ENCODE data around the gene CTLA4. TPM values are rescaled to one million over a fixed set of nuclear protein-coding genes. Genes with fewer than 3 reads are reported as not detected.

Gene CTLA4
- total and polyA plus RNA-seq, 8 donors = 1.1 to 2.0 TPM; not detected in 6

DNA sequence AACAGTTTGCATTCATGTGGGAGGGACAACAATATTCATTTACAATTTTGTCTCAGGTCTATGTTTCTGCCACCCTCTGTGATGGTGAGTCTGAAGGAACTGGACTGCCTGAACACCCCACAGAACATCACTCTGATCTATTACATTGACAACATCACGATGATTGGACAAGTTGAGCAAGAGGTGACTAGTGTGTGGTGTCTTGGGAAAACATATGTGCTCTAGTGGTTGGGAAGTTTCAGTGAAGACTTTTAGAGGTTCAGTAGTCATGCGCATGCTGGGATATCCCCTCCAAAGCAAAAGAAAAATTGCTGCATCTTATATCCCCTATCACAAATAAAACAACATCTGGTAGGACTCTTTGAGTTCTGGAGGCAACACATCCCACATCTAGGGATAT lies 18.6 kb upstream of the CTLA4 start:
- DNase-seq = no peak
- 50 to 80% (median 76%) methylated on average over 2 of the region's 2 CpGs for WGBS, 5 donors
- H3K4me1 ChIP-seq = no peaks in the 10 kb centered on the region
- H3K9me3 ChIP-seq = no peaks in the 10 kb centered on the region
- no peaks in the 10 kb centered on the region for H3K36me3 ChIP-seq
- no peaks in the 10 kb centered on the region for H3K27me3 ChIP-seq
- intact Hi-C loops (cut with DNase I; ENCODE audit: low total_unique reads) = no loop called here
- no peak overlapping the region for H3K27ac ChIP-seq
- TF ChIP-seq POLR2AphosphoS5 (IDR thresholded peaks at IDR 0.05) (no peak), POLR2A (IDR thresholded peaks at IDR 0.05) (no peak), EP300 (IDR thresholded peaks at IDR 0.05) (no peak)
- TF ChIP-seq, protein P1, sequence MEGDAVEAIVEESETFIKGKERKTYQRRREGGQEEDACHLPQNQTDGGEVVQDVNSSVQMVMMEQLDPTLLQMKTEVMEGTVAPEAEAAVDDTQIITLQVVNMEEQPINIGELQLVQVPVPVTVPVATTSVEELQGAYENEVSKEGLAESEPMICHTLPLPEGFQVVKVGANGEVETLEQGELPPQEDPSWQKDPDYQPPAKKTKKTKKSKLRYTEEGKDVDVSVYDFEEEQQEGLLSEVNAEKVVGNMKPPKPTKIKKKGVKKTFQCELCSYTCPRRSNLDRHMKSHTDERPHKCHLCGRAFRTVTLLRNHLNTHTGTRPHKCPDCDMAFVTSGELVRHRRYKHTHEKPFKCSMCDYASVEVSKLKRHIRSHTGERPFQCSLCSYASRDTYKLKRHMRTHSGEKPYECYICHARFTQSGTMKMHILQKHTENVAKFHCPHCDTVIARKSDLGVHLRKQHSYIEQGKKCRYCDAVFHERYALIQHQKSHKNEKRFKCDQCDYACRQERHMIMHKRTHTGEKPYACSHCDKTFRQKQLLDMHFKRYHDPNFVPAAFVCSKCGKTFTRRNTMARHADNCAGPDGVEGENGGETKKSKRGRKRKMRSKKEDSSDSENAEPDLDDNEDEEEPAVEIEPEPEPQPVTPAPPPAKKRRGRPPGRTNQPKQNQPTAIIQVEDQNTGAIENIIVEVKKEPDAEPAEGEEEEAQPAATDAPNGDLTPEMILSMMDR (IDR thresholded peaks at IDR 0.05) = no peak
- H3K4me3 ChIP-seq = no peak overlapping the region

- Histone ChIP-seq H3K4me3 (no peak overlapping the region), H3K9me3 (no peaks in the 10 kb centered on the region), H3K27me3 (no peaks in the 10 kb centered on the region), H3K4me1 (no peaks in the 10 kb centered on the region), H3K27ac (no peak overlapping the region), H3K36me3 (no peaks in the 10 kb centered on the region)
- no peak for TF ChIP-seq POLR2AphosphoS5 (IDR thresholded peaks at IDR 0.05)
- no peak for TF ChIP-seq POLR2A (IDR thresholded peaks at IDR 0.05)
- TF ChIP-seq EP300 (IDR thresholded peaks at IDR 0.05) = no peak
- TF ChIP-seq, protein P1 (IDR thresholded peaks at IDR 0.05) = no peak
- intact Hi-C loops (cut with DNase I; ENCODE audit: low total_unique reads) = no loop called here
- no peak for DNase-seq
- 76 to 89% (median 83%) methylated on average over 2 of the region's 2 CpGs for WGBS, 5 donors
Observed at GRCh38 chr2:203852760-203853159, 14.8 kb upstream of the CTLA4 start.

GRCh38 chr2:203853271-203853670 lies 14.3 kb upstream of the CTLA4 start:
- DNase-seq = no peak
- H3K36me3 ChIP-seq = no peaks in the 10 kb centered on the region
- intact Hi-C loops (cut with DNase I; ENCODE audit: low total_unique reads) = no loop called here
- no peak overlapping the region for H3K27ac ChIP-seq
- no peaks in the 10 kb centered on the region for H3K9me3 ChIP-seq
- no peaks in the 10 kb centered on the region for H3K4me1 ChIP-seq
- WGBS, 5 donors = 77 to 88% (median 83%) methylated on average over 3 of the region's 3 CpGs
- H3K4me3 ChIP-seq = no peak overlapping the region
- TF ChIP-seq, protein P1 (IDR thresholded peaks at IDR 0.05) = no peak
- TF ChIP-seq POLR2A (IDR thresholded peaks at IDR 0.05) (no peak), EP300 (IDR thresholded peaks at IDR 0.05) (no peak), POLR2AphosphoS5 (IDR thresholded peaks at IDR 0.05) (no peak)
- H3K27me3 ChIP-seq = no peaks in the 10 kb centered on the region

GRCh38 chr2:203853722-203854121 lies 13.8 kb upstream of the CTLA4 start:
- DNase-seq = no peak
- TF ChIP-seq POLR2A (IDR thresholded peaks at IDR 0.05) (no peak), EP300 (IDR thresholded peaks at IDR 0.05) (no peak), POLR2AphosphoS5 (IDR thresholded peaks at IDR 0.05) (no peak)
- TF ChIP-seq, protein P1 (IDR thresholded peaks at IDR 0.05) = no peak
- no peaks in the 10 kb centered on the region for H3K27me3 ChIP-seq
- WGBS, 5 donors = 84 to 93% (median 90%) methylated on average over 5 of the region's 5 CpGs
- intact Hi-C loops (cut with DNase I; ENCODE audit: low total_unique reads) = no loop called here
- no peak overlapping the region for H3K4me3 ChIP-seq
- no peaks in the 10 kb centered on the region for H3K9me3 ChIP-seq
- no peaks in the 10 kb centered on the region for H3K4me1 ChIP-seq
- H3K27ac ChIP-seq = no peak overlapping the region
- no peaks in the 10 kb centered on the region for H3K36me3 ChIP-seq
